HG03103 (cell line): ENCODE data around the gene ZNF43.
"Not testable (repeated sequence)": the region's sequence is repeated elsewhere in the genome, so short reads cannot be mapped to it uniquely, and the experiment has no call there.

Source experiments
- ATAC-seq: cut with Tn5 transposase; IDR thresholded peaks from one replicate; pipeline ENCODE4 v1.9.1; 2021; ENCODE audit warnings: low read depth; ENCODE audit not compliant: unreplicated experiment

Gene ZNF43

GRCh38 chr19:21812448-21812847 lies 23.5 kb downstream of the ZNF43 start:
- ATAC-seq = no peak

DNA sequence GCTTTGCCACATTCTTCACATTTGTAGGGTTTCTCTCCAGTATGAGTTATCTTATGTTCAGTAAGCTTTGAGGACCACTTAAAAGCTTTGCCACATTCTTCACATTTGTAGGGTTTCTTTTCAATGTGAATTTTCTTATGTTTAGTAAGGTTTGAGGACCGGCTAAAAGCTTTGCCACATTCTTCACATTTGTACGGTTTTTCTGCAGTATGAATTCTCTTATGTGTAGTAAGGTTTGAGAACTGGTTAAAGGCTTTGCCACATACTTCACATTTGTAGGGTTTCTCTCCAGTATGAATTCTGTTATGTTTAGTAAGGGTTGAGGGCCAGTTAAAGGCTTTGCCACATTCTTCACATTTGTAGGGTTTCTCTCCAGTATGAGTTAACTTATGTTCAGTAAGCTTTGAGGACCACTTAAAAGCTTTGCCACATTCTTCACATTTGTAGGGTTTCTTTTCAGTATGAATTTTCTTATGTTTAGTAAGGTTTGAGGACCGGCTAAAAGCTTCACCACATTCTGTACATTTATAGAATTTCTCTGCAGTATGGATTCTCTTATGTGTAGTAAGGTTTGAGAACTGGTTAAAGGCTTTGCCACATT lies 27.5 kb downstream of the ZNF43 start:
- not testable (repeated sequence) for ATAC-seq

GRCh38 chr19:21789466-21790085 lies 46.4 kb downstream of the ZNF43 start:
- no peak for ATAC-seq

GRCh38 chr19:21786936-21787335 lies 49.0 kb downstream of the ZNF43 start:
- ATAC-seq = no peak

DNA sequence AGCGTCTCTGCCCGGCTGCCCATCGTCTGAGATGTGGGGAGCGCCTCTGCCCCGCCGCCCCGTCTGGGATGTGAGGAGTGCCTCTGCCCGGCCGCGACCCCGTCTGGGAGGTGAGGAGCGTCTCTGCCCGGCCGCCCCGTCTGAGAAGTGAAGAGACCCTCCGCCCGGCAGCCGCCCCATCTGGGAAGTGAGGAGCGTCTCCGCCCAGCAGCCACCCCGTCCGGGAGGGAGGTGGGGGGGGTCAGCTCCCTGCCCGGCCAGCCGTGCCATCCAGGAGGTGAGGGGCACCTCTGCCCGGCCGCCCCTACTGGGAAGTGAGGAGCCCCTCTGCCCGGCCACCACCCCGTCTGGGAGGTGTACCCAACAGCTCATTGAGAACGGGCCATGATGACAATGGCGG lies 60.2 kb downstream of the ZNF43 start:
- ATAC-seq = not testable (repeated sequence)

DNA sequence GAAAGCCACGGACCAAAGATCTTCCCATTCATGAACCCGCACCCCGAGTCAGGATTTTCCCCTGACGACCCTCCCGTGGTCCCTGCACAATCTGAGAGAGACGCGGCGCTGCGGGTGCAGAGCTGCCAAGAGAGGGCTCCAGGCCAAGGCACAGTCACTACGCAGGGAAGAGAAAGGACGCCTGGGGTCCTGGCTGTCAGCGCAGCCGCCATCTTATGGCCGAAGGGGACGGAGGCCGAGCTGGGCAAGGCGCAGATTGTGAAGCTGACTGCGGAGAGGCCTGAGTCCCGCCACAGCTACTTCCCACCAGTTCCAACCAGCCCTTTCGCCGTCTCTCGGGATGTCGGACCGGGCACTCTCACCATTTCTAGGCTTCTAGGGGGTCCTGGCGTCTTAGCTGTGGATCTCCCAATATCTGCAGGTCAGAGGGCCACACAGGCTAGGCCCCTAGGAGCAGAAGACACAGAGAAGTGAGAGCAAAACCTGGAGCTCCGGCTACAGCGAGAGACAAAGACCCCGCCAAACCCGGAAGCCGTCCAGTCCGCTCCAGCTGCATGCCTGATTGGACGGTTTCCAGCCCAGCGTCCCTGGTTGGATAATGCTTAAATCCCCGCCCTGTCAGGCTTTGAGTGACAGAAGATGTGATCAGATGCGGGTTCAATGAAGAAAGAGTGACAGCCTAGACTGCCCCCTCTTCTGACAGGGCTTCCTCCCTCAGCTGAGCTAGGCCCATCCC lies 68.7 kb downstream of the ZNF43 start, which contains the start of gene ZNF100:
TSS of gene ZNF100 (minus strand) at position 515 of the 736 bp plus-strand sequence. CDS start at position 365, 150 bp downstream.
- ATAC-seq = peak; percentile 96

GRCh38 chr19:21766705-21767064 lies 69.3 kb downstream of the ZNF43 start:
- not testable (repeated sequence) for ATAC-seq

- ATAC-seq = no peak
Observed at GRCh38 chr19:21765151-21765550, 70.8 kb downstream of the ZNF43 start.

DNA sequence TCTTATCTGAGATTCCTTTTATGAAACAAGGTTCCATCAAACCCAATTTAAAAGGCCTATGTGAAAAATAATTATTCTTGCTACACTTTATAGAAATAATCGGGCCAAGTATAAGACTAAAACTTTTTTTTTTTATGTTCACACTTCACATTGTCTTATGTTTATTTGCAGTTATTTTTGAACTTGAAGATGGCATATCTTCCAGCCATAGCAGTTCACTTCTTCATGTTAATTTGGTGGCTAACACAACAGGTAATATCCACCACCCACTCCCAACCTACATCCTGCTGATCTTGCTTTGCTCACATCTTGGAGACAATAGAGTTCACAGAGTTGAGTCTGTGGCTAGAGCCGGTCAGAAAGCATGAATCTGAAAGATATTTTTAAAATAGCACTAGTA lies 74.4 kb downstream of the ZNF43 start:
- not testable (repeated sequence) for ATAC-seq

- no peak for ATAC-seq
Observed at GRCh38 chr19:21758296-21758695, 77.7 kb downstream of the ZNF43 start.

DNA sequence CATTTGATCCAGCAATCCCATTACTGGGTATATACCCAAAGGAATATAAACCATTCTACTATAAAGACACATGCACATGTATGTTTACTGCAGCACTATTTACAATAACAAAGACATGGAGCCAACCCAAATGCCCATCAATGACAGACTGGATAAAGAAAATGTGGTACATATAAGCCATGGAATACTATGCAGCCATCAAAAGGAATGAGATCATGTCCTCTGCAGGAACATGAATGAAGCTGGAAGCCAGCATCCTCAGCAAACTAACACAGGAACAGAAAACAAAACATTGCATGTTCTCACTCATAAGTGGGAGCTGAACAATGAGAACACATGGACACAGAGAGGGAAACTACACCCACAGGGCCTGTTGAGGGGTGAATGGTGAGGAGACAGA lies 80.4 kb downstream of the ZNF43 start:
- not testable (repeated sequence) for ATAC-seq
